CD4-positive, alpha-beta T cell treated with Interferon gamma for 1 hour (primary cell): ENCODE data around the gene ZNF579.

Source experiments
- DNase-seq: peaks from one replicate; pipeline ENCODE4 v3.0.0-alpha.2; 2020

The ZNF579 gene

DNA sequence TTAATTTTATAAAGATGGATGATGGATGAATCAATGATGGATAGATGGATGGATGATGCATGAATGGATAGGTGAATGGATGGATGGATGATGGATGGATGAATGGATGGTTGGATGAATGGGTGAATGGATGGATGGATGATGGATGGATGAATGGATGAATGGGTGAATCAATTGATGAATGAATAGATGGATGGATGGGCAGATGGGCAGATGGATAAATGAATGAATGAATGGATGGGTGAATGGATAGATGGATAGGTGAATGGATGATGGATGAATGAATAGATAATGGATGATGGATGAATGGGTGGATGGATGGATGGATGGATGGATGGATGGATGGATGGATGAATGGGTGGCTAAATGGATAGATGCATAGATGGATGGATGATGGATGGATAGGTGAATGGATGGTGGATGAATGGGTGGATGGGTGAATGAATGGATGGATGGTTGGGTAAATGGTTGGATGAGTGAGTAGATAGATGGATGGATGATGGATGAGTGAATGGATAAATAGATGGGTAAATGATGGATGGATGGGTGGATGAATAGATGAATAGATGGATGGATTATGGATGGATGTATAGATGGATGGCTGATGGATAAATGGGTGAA lies 12.8 kb downstream of the ZNF579 start:
- DNase-seq: no peak

DNA sequence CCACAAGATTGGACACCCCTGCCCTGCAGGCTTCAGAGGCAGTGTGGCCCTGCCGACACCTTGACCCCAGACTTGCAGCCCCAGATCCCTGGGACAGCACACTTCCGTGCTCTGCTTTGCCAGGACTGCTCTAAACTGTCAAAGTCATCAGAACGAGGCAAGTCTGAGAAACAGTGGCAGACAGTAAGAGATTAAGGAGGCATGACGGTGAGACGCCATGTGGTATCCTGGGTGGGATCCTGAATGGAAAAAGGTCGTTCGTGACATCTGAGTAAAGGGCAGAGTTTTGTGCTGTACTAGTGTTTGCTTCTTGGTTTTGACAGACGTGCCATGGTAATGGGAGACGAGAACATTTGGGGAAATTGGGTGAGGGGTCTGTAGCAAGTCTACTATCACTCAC lies 13.8 kb downstream of the ZNF579 start:
- DNase-seq: no peak

DNA sequence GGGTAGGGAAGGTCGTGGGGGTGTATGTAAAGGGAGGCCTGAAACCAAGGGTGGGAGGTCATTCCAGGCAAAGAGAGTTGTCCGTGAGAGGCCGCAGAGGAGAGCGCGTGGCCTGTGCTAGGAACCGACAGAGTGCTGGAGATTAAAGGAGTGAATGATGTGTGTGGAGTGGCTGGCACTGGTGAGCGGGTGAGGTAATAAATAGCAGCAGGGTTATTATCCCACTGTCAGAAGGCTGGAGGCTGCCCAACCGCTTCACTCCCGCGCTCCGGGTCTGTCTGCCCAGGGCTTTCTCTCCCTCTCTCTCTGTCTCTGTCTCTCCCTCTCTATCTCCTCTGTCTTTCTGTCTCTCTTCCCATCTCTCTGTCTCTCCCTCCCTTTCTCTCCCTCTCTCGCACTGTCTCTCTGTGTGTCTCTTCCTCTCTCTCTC lies 17.4 kb downstream of the ZNF579 start:
- DNase-seq: no peak

DNA sequence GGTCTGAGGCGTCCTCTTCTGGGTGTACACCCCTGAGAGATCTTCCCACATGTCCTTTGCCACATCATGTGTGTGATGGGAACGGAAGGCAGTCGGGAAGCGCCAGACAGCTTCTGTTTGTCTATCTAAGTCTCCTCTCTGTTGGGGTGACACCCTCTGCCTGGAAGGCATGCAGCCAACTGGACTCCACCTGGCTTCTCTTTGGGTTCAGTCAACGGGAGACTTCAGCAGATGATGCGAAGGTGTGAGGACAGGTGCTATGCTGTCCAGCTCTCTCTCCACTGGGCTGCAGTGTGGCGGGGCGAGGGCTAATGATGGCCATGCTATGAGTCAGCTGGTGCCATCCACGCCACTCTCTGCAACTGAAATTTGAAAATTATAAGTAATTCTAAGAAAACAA lies 21.0 kb downstream of the ZNF579 start:
- no peak for DNase-seq

DNA sequence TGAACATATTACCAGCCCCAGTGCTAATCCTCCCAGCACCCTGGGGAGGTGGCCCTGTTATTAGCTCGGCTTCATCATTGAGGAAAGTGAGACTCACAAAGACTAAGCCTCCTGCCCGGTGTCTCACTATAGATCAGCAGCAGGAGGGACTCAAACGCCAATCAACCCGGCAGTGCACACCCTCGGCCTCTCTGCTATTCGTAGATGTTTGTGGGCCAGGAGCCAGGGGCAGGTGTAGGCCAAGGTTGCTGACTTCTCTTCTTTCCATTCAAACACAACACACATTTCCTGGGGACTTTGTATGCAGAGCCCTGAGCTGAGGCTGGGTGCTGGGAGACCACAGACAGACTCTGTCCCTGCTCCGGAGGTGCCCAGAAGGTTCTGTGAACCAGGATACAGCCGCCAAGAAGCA lies 25.9 kb downstream of the ZNF579 start:
- no peak for DNase-seq

DNA sequence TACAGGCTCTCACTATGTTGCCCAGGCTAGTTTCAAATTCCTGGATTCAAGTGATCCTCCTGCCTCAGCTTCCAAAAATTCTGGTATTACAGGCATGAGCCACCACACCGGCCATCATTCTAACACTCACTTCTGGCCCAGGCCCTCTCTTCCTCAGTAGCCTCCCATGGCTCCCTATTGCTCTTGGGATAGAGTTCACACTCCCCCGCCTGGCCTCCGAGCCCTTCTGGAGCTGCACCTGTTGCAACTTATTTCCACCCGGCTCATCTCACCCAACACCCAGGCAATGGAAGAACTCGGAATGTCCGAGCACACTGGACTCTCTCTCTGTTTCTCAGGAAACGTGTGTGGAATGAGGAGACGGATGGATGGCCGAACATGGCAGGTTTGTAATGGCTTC lies 26.3 kb downstream of the ZNF579 start:
- no peak for DNase-seq

DNA sequence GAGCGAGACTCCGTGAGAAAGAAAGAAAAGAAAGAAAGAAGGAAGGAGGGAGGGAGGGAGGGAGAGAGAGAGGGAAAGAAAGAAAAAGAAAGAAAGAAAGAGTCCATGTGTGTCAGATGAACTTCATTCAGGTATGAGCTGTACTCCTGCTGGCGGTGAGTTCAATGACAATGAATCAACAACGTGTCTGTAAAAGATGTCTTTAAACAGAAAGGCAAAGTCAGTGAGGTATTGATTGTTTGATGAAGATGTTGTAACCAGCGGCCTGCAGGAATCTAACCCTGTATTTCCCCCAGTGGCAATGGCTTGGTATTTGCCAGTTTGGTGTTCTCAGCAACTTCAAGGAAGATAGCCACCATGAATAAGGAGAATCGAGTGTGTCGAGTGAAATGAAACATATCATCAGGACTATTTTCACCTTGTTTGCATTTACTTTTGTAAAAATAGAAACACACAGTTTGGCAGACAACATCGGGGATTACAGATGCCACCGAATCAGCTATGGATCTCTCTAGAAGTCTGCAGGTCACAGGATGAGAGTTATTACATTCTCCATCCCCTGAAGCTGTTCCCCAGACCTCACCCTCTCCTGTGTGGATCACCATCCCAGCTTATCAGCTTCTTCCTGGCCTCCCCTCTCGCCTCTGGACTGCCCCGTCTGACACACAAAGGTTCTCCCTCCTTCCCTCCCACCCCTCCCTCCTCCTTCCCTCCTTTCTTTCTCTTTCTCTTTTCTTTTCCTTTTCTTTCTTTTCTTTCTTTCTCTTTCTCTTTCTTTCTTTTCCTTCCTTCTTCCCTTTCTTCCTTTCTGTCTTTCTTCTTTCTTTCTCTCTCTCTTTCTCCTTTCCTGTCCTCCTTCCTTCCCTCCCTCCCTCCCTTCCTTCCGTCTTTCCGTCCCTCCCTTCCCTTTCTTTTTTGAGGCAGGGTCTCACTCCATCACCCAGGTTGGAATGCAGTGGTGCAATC lies 27.1 kb downstream of the ZNF579 start:
- DNase-seq: no peak

DNA sequence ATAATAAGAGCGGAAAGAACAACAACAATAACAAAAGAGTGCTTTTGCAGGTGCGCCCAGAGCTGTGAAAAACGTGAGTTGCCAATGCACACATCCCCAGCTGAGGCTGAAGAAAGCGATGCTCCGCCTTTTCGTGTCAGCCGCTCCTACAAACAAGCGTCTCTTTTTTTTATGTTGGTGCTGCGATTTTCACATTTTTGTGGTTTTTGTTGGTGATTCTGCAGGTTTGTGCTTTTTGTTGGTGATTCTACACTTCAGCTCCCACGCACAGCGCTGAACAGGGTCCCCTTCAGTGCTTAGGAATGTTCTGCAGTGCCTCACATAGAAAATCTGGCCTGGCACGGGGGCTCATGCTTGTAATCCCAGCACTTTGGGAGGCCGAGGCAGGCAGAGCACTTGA lies 28.0 kb downstream of the ZNF579 start:
- DNase-seq: no peak

- no peak for DNase-seq
Measured at GRCh38 chr19:55552206-55552605, 28.4 kb downstream of the ZNF579 start.

DNA sequence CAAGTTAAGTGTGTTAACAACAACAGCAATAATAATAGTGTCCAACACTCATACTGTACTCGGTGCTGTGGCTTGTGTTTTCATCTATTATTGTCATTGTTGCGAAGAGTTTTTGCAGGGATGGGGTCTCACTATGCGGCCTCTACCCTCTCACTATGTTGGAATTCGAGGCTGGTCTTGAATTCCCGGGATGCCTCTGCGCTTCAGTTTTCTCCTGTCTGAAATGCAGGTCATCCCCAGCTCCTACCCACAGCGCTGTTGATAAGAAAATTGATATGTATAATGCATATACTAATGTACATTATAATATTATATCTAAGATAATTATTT lies 30.4 kb downstream of the ZNF579 start:
- DNase-seq: no peak

- DNase-seq: no peak
Measured at GRCh38 chr19:55549500-55550320, 30.9 kb downstream of the ZNF579 start.

- no peak for DNase-seq
Measured at GRCh38 chr19:55546822-55547614, 33.6 kb downstream of the ZNF579 start.

DNA sequence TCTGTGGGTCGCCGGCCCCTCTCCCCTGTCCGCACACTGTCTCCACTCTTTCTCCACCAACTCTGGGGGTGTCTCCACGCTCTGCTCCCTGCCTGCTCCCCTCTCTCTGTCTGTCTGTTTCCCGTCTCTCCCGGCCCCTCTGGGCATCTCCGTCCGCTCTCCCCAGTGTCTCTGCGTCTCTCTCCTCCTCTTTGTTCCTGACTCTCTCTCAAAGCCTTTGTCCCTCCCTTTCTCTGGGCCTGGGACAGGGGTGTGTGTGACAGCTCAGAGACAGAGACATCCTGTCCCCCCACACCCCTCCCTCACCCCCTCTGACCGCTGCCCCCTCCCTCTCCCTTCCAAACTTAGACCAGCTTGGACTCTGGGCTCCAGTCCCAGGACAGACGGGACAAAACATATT lies 34.6 kb downstream of the ZNF579 start:
- no peak for DNase-seq

- DNase-seq: no peak
Measured at GRCh38 chr19:55545443-55545842, 35.2 kb downstream of the ZNF579 start, which contains the start of gene SBK3. Gene SBK3, minus strand, starts transcription at chr19:55545543. Its CDS starts 0 bp downstream, at chr19:55545543.

DNA sequence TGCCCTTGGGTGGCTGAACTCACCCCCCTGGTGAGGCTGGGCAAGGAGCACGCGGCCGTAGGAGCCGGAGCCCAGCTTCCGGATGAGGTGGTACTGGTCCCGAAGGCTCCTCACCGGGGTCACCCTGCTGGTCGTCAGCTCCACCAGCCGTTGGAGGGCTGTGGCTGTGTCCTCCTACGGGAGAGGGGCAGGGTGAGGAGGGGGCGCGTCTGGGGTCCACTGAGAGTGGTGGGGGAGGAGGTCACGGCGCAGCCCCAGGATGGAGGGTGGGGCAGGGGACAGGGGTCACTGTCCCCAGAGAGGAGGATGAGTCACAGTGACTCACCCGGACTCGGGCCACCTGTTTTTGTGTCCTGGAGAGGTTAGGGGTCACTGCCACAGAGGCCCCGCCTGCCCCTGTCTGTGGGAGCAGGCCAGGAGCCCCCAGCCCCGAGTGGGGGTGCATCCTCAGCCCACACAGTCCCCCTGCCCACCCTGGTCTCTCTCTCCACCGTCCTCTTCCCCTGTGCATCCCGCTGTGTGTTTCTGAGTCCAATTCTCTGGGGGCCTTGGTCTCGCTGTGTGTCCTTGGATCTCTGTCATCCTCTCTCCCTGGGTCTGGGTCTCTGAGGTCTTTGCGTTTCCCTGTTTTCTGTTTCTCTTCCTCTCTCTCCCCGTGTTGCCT lies 35.7 kb downstream of the ZNF579 start:
- no peak for DNase-seq

- DNase-seq: no peak
Measured at GRCh38 chr19:55544014-55544413, 36.6 kb downstream of the ZNF579 start.

DNA sequence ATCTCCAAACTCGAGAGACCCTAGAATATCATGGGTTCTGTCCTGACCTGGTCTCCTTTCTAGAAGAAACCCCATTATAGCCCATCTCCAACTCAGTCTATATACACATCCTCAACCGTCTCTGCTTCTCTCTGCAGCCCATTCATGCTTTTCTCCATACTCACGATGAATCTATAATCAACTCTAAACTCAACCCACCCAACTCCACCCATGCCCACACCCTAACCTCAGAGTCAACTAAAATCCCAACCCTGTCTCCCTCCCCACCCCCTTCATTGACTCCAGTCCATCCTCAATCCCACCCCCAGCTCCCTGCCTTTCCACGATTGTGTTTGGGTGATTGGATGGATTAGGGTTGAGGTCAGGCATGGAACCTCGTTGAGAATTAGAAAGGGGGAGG lies 37.1 kb downstream of the ZNF579 start:
- DNase-seq: no peak

GRCh38 chr19:55542292-55542855 lies 38.3 kb downstream of the ZNF579 start:
- DNase-seq: no peak

- DNase-seq: no peak
Measured at GRCh38 chr19:55541091-55541490, 39.6 kb downstream of the ZNF579 start.

GRCh38 chr19:55540619-55541018 lies 40.0 kb downstream of the ZNF579 start:
- DNase-seq: no peak

- DNase-seq: no peak
Measured at GRCh38 chr19:55539090-55539984, 41.3 kb downstream of the ZNF579 start.
